ENCODE results near the gene PPP4R4.

DNA sequence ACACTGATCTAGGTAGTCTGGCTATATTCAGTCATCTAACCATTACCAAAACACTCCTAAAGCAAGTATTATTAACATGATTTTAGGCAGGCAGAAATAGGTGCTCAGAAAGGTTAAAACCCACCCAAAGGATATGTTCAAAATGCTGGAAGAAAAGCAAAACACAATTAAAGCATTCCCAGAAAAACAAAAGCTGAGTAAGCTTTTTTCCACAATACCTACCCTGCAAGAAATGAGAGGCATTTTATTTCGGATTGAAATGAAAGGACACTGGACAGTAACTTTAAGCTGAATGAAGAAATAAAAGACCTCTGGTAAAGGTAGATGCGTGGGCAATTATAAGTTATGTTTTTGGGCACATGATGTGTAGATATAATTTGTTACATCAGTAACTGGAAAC, 140.8 kb downstream of the PPP4R4 start:
- no peak for TF ChIP-seq POLR2A (IDR thresholded peaks at IDR 0.05)
- TF ChIP-seq CTCF (IDR thresholded peaks at IDR 0.05): no peak
